Keratinocyte (primary cell): ENCODE results near the gene NR2E3. TPM values are rescaled to one million over a fixed set of nuclear protein-coding genes. Genes with fewer than 3 reads are reported as not detected.
A peak's percentile ranks its signal among the peaks of the same experiment; 100 is the strongest.

Source experiments
- DNase-seq: peaks from one replicate; pipeline ENCODE4 v3.0.0-alpha.2; 2011; ENCODE audit warnings: low read depth, missing footprints, low spot score
- FAIRE-seq: peaks from 2 replicates; lab custom pipeline; 2011; peaks lifted over from hg19 to GRCh38; lab: Jason Lieb, UNC
- H2AFZ ChIP-seq: 2 replicates; pipeline ENCODE4 v1.6.0; 2012; ENCODE audit warnings: low read length, control low read depth, inconsistent platforms; ENCODE audit not compliant: control insufficient read depth
- H3K27ac ChIP-seq: 2 replicates; pipeline ENCODE4 v1.5.1; 2011; ENCODE audit warnings: low read length; ENCODE audit not compliant: control insufficient read depth, insufficient read depth
- H3K27me3 ChIP-seq: 3 replicates; pipeline ENCODE4 v1.6.0; 2011; ENCODE audit warnings: low read length; ENCODE audit not compliant: control insufficient read depth, insufficient read depth; ENCODE audit errors: extremely low read depth
- H3K36me3 ChIP-seq, 2 experiments: 2 replicates in 1 of 2; 3 replicates in 1 of 2; pipeline ENCODE4 v1.5.1; 2011; ENCODE audit warnings: low read length in 2 of 2, mild to moderate bottlenecking in 1 of 2; ENCODE audit not compliant: control insufficient read depth in 2 of 2, insufficient read depth in 2 of 2; ENCODE audit errors: extremely low read depth in 1 of 2
- H3K4me1 ChIP-seq: 3 replicates; pipeline ENCODE4 v1.5.1; 2011; ENCODE audit warnings: low read length; ENCODE audit not compliant: control insufficient read depth, insufficient read depth; ENCODE audit errors: extremely low read depth
- H3K4me2 ChIP-seq: 3 replicates; pipeline ENCODE4 v1.6.0; 2011; ENCODE audit warnings: low read depth, low read length; ENCODE audit not compliant: control insufficient read depth, insufficient read depth; ENCODE audit errors: extremely low read depth
- H3K4me3 ChIP-seq, 3 experiments: fragments of 200-600 bp in 1 of 3; sonication (generic) in 1 of 3; 2 replicates in 2 of 3; 3 replicates in 1 of 3; pipeline ENCODE4 v1.5.1; 2011 to 2016; ENCODE audit warnings: low read length in 3 of 3, mild to moderate bottlenecking in 3 of 3, control low read depth in 2 of 3, inconsistent platforms in 1 of 3, low read depth in 1 of 3, mixed read lengths in 1 of 3, mixed run types in 1 of 3, moderate library complexity in 1 of 3; ENCODE audit not compliant: control insufficient read depth in 2 of 3, insufficient read depth in 2 of 3; ENCODE audit errors: extremely low read depth in 1 of 3
- H3K79me2 ChIP-seq: 2 replicates; pipeline ENCODE4 v1.6.0; 2012; ENCODE audit warnings: low read length; ENCODE audit not compliant: control insufficient read depth, insufficient read depth
- H3K9ac ChIP-seq: 3 replicates; pipeline ENCODE4 v1.6.0; 2011; ENCODE audit warnings: low read length; ENCODE audit not compliant: control insufficient read depth, insufficient read depth; ENCODE audit errors: extremely low read depth
- H3K9me1 ChIP-seq: 3 replicates; pipeline ENCODE4 v1.6.0; 2011; ENCODE audit warnings: low read length; ENCODE audit not compliant: control insufficient read depth, insufficient read depth; ENCODE audit errors: extremely low read depth
- H3K9me3 ChIP-seq: 2 replicates; pipeline ENCODE4 v1.5.1; 2012; ENCODE audit warnings: low read depth, low read length; ENCODE audit not compliant: control insufficient read depth
- H4K20me1 ChIP-seq: 3 replicates; pipeline ENCODE4 v1.6.0; 2011; ENCODE audit warnings: low read length; ENCODE audit not compliant: control insufficient read depth, insufficient read depth; ENCODE audit errors: extremely low read depth
- CTCF ChIP-seq, 3 experiments: IDR thresholded peaks in 1 of 3; conservative IDR thresholded peaks in 1 of 3; optimal IDR thresholded peaks in 1 of 3; 2 replicates in 2 of 3; 3 replicates in 1 of 3; pipeline versions ENCODE3 to v1.5.1; 2011; ENCODE audit warnings: low read length in 3 of 3, mild to moderate bottlenecking in 3 of 3, moderate library complexity in 2 of 3, control low read depth in 1 of 3, inconsistent platforms in 1 of 3; ENCODE audit not compliant: insufficient read depth in 2 of 3; ENCODE audit errors: extremely low read depth in 1 of 3
- EZH2 ChIP-seq: IDR thresholded peaks from one replicate; pipeline ENCODE4 v1.6.1; 2012; ENCODE audit warnings: inconsistent platforms, mild to moderate bottlenecking, low read length, moderate library complexity
- dilution Hi-C: fragments of 300-500 bp; cut with MboI; formaldehyde crosslinking; loops from one replicate; pipeline ENCODE4 v1.7.0; 2020; ENCODE audit warnings: low sequenced_read_pairs; ENCODE audit not compliant: extremely low pct_ligation_motif_present
- polyA plus RNA-seq, 5 experiments: library from polyadenylated mRNA; depleted of rRNA in 3 of 5; stranded (reverse) in 3 of 5; stranded (forward) in 1 of 5; unstranded in 1 of 5; fragments of >200 nt; gene quantifications; 1 replicate in 1 of 5; 2 replicates in 3 of 5; 3 replicates in 1 of 5; pipeline versions ENCODE4 v1.2.1 to v1.2.3, GENCODE V29; 2011 to 2012; ENCODE audit warnings: missing spikeins in 2 of 5, low read depth in 1 of 5, low replicate concordance in 1 of 5

The NR2E3 gene
- polyA plus RNA-seq, 1 donor (not counting 4 experiments of a cell fraction or from before 2014, with no cell fraction given), result 0.46 TPM

DNA sequence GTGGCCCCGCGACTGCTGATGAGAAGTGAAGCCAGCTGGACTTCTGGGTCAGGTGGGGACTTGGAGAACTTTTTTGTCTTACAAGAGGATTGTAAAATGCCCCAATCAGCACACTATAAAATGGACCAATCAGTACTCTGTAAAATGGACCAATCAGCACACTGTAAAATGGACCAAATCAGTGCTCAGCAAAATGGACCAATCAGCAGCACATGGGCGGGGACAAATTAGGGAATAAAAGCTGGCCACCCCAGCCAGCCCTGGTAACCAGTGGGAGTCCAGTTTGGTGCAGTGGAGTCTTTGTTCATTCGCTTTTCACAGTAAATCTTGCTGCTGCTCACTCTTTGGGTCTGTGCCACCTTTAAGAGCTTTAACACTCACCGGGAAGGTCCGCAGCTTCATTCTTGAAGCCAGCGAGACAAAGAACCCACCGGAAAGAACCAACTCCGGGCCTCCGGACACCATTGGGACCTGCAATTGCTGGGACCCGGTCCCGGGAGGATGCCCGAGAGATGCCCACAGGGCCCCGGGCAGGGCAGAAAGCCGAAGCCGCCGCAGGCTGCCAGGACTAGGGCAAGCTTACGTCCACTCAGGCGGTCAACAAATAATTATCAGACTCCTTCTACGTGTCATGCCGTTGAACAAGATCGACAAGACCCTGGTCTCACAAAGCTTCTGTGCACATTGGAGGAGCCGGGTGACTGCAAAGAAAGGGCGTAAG lies 8.3 kb upstream of the NR2E3 start:
- dilution Hi-C loops, result no loop called here
- Histone ChIP-seq H3K36me3 (no peaks in the 10 kb centered on the region), H3K79me2 (no peaks in the 10 kb centered on the region), H3K9me1 (no peaks in the 10 kb centered on the region), H3K4me1 (peaks cover 7% of the 10 kb centered on the region), H2AFZ (no peak overlapping the region), H3K9ac (no peak overlapping the region), H4K20me1 (no peaks in the 10 kb centered on the region), H3K27ac (no peak overlapping the region), H3K4me3 (no peak overlapping the region), H3K9me3 (no peaks in the 10 kb centered on the region), H3K4me2 (no peak overlapping the region), H3K27me3 (no peaks in the 10 kb centered on the region)
- FAIRE-seq (no peak), DNase-seq (no peak)
- TF ChIP-seq EZH2 (no peak), CTCF (optimal IDR thresholded peaks at IDR 0.05 in 1 of 3, IDR thresholded peaks at IDR 0.05 in 1 of 3, conservative IDR thresholded peaks at IDR 0.05 in 1 of 3; ENCODE audit: extremely low read depth in 1 of 3, insufficient read depth in 2 of 3, low read length in 3 of 3) (no peak)

- dilution Hi-C loops, result no loop called here
- no peak for FAIRE-seq
- no peak for TF ChIP-seq EZH2
- TF ChIP-seq CTCF (optimal IDR thresholded peaks at IDR 0.05 in 1 of 3, IDR thresholded peaks at IDR 0.05 in 1 of 3, conservative IDR thresholded peaks at IDR 0.05 in 1 of 3; ENCODE audit: extremely low read depth in 1 of 3, insufficient read depth in 2 of 3, low read length in 3 of 3), result peak; percentile 26 to 42 (median 34)
Measured at GRCh38 chr15:71802770-71803169, 7.6 kb upstream of the NR2E3 start.

More at GRCh38 chr15:71802770-71803169, 7.6 kb upstream of the NR2E3 start:
- no peak overlapping the region for H2AFZ ChIP-seq
- H3K9me1 ChIP-seq, result no peaks in the 10 kb centered on the region
- H3K9me3 ChIP-seq, result no peaks in the 10 kb centered on the region
- H3K27ac ChIP-seq, result no peak overlapping the region
- no peaks in the 10 kb centered on the region for H3K27me3 ChIP-seq
- H3K4me3 ChIP-seq, result no peak overlapping the region
- no peaks in the 10 kb centered on the region for H4K20me1 ChIP-seq
- H3K9ac ChIP-seq, result no peak overlapping the region
- no peaks in the 10 kb centered on the region for H3K36me3 ChIP-seq
- no peak overlapping the region for H3K4me2 ChIP-seq
- H3K4me1 ChIP-seq, result peaks cover 10% of the 10 kb centered on the region
- DNase-seq, result no peak
- no peaks in the 10 kb centered on the region for H3K79me2 ChIP-seq
